Panc1 (cell line): ENCODE data around the gene REPIN1. TPM values are rescaled to one million over a fixed set of nuclear protein-coding genes. Genes with fewer than 3 reads are reported as not detected.

Source experiments
- ATAC-seq: fragments of 200-7000 bp; cut with Tn5 transposase; 2 replicates; pipeline ENCODE4 v1.9.1; 2020; ENCODE audit warnings: mild to moderate bottlenecking, moderate library complexity
- BruUV-seq: library from RNA; stranded (reverse); fragments of 400-500 nt; replicated peaks from 2 replicates; lab custom pipeline; 2021; lab: Mats Ljungman, UMichigan
- CTCF ChIA-PET: fragments of 300-600 bp; sonication (Branson Sonifier 250); formaldehyde crosslinking; loops from one replicate; lab custom pipeline; 2022; ENCODE audit warnings: antibody characterized with exemption; lab: Charles Lee
- POLR2A ChIA-PET: fragments of 300-600 bp; sonication (Branson Sonifier 250); formaldehyde crosslinking; loops from one replicate; lab custom pipeline; 2022; ENCODE audit warnings: antibody characterized with exemption; lab: Charles Lee
- DNase-seq: peaks from one replicate; pipeline ENCODE4 v3.0.0-alpha.2; 2010; ENCODE audit warnings: low read depth, low spot score
- H3K27ac ChIP-seq: 2 replicates; pipeline ENCODE4 v1.5.1; 2011; ENCODE audit warnings: mild to moderate bottlenecking, low read length, inconsistent platforms
- H3K27me3 ChIP-seq: fragments of 200-500 bp; sonication (Bioruptor generic); 2 replicates; pipeline ENCODE4 v1.6.0; 2014; ENCODE audit warnings: low read length, inconsistent platforms; ENCODE audit not compliant: control insufficient read depth, insufficient read depth
- H3K36me3 ChIP-seq: fragments of 200-500 bp; sonication (Bioruptor generic); 2 replicates; pipeline ENCODE4 v1.5.1; 2014; ENCODE audit warnings: inconsistent platforms, mild to moderate bottlenecking, low read length, moderate library complexity; ENCODE audit not compliant: control insufficient read depth, insufficient read depth
- H3K4me1 ChIP-seq: 2 replicates; pipeline ENCODE4 v1.5.1; 2011; ENCODE audit warnings: inconsistent platforms, mild to moderate bottlenecking, low read length, moderate library complexity; ENCODE audit not compliant: control insufficient read depth, insufficient read depth
- H3K4me3 ChIP-seq, 2 experiments: 2 replicates each; pipeline ENCODE4 v1.5.1; 2011 to 2012; ENCODE audit warnings: low read depth in 2 of 2, low read length in 2 of 2, mild to moderate bottlenecking in 2 of 2, inconsistent platforms in 1 of 2, moderate library complexity in 1 of 2
- H3K9me3 ChIP-seq: fragments of 200-500 bp; sonication (Bioruptor generic); 2 replicates; pipeline ENCODE4 v1.5.1; 2014; ENCODE audit warnings: low read depth, mild to moderate bottlenecking, inconsistent platforms, low read length, moderate library complexity; ENCODE audit not compliant: control insufficient read depth, insufficient read depth
- CTCF ChIP-seq: fragments of 450-650 bp; IDR thresholded peaks from 2 replicates; pipeline ENCODE4 v1.5.1; 2017; ENCODE audit warnings: mild to moderate bottlenecking
- POLR2AphosphoS5 ChIP-seq: IDR thresholded peaks from 2 replicates; pipeline ENCODE4 v1.6.1; 2012; ENCODE audit warnings: mild to moderate bottlenecking, low read depth, low read length, moderate library complexity
- REST ChIP-seq, 2 experiments: IDR thresholded peaks; 2 replicates each; pipeline ENCODE4 v1.6.1; 2011 to 2012; ENCODE audit warnings: low read depth in 2 of 2, control low read depth in 1 of 2, low read length in 1 of 2, mild to moderate bottlenecking in 1 of 2, moderate library complexity in 1 of 2; ENCODE audit not compliant: insufficient read depth in 1 of 2
- SIN3A ChIP-seq: IDR thresholded peaks from 2 replicates; pipeline ENCODE4 v1.6.1; 2012; ENCODE audit warnings: low read depth, mild to moderate bottlenecking, low read length, moderate library complexity, borderline replicate concordance; ENCODE audit not compliant: insufficient read depth
- TCF7L2 ChIP-seq: IDR thresholded peaks from 2 replicates; pipeline ENCODE4 v1.6.1; 2011; ENCODE audit warnings: mild to moderate bottlenecking, low read depth, low read length, inconsistent platforms
- in situ Hi-C: cut with HindIII; loops from 2 replicates; pipeline ENCODE4 v1.10.0; 2016; ENCODE audit warnings: low sequenced_read_pairs, low pct_unique_long_range_greater_than_20kb
- intact Hi-C: fragments of 100-400 bp; cut with micrococcal nuclease; formaldehyde crosslinking; loops from one replicate; pipeline ENCODE4 v1.10.0; 2022; ENCODE audit not compliant: unreplicated experiment
- total RNA-seq: library from RNA; stranded (reverse); gene quantifications from one replicate; pipeline ENCODE4 v1.2.1, GENCODE V29; 2021; ENCODE audit not compliant: unreplicated experiment

The REPIN1 gene
- total RNA-seq, 1 experiment from 2014 or later = 209 TPM

GRCh38 chr7:150374026-150374425 lies 5.4 kb downstream of the REPIN1 start:
- Histone ChIP-seq H3K27ac (peak overlapping the region; percentile 61; the same call in 1 of the 2 replicates), H3K9me3 (no peaks in the 10 kb centered on the region), H3K27me3 (no peaks in the 10 kb centered on the region), H3K4me1 (peaks cover 61% of the 10 kb centered on the region), H3K4me3 (no peak overlapping the region), H3K36me3 (peaks cover 9% of the 10 kb centered on the region)
- DNase-seq = no peak
- in situ Hi-C loops = no loop called here
- ChIA-PET POLR2A (interaction anchor here (0.6 kb wide), 1 partner anchor 58 kb away, joined by 10 read pairs; no protein-coding TSS in a partner anchor), CTCF (no interaction called here)
- no peak for TF ChIP-seq SIN3A
- TF ChIP-seq CTCF = no peak
- TF ChIP-seq REST (IDR thresholded peaks at IDR 0.05; ENCODE audit: insufficient read depth in 1 of 2, low read depth in 2 of 2, low read length in 1 of 2) = no peak
- TF ChIP-seq POLR2AphosphoS5 = no peak
- TF ChIP-seq TCF7L2 = no peak
- no peak for ATAC-seq
- intact Hi-C loops = no loop called here
- BruUV-seq = no TSS peak

- in situ Hi-C loops = no loop called here
- Histone ChIP-seq H3K4me1 (peaks cover 61% of the 10 kb centered on the region), H3K9me3 (no peaks in the 10 kb centered on the region), H3K27me3 (no peaks in the 10 kb centered on the region), H3K27ac (peak overlapping the region; percentile 11), H3K4me3 (no peak overlapping the region), H3K36me3 (peaks cover 5% of the 10 kb centered on the region)
- intact Hi-C loops = no loop called here
- no TSS peak for BruUV-seq
- DNase-seq (no peak), ATAC-seq (no peak)
- TF ChIP-seq TCF7L2 (no peak), CTCF (no peak)
- ChIA-PET CTCF (no interaction called here), POLR2A (interaction anchor here (0.6 kb wide), 1 partner anchor 58 kb away, joined by 10 read pairs; no protein-coding TSS in a partner anchor)
Measured at GRCh38 chr7:150374472-150374871, 5.8 kb downstream of the REPIN1 start.
